Gastrocnemius medialis (tissue), 4 donors: ENCODE results near the gene KRTAP5-9.

Experiments
- CTCF ChIP-seq, 5 experiments: fragments of 450-650 bp in 3 of 5; fragments of 200-600 bp in 2 of 5; sonication (generic) in 2 of 5; IDR thresholded peaks in 4 of 5; conservative IDR thresholded peaks in 1 of 5; 1 replicate in 4 of 5; 2 replicates in 1 of 5; pipeline ENCODE4 v1.5.1; 2016 to 2019; ENCODE audit warnings: antibody characterized with exemption in 5 of 5, mild to moderate bottlenecking in 3 of 5, moderate library complexity in 3 of 5
- POLR2A ChIP-seq, 2 donors: fragments of 450-650 bp; IDR thresholded peaks; one replicate each; pipeline ENCODE4 v1.6.1; 2017; ENCODE audit warnings: antibody characterized with exemption in 2 of 2, mild to moderate bottlenecking in 2 of 2, moderate library complexity in 2 of 2

DNA sequence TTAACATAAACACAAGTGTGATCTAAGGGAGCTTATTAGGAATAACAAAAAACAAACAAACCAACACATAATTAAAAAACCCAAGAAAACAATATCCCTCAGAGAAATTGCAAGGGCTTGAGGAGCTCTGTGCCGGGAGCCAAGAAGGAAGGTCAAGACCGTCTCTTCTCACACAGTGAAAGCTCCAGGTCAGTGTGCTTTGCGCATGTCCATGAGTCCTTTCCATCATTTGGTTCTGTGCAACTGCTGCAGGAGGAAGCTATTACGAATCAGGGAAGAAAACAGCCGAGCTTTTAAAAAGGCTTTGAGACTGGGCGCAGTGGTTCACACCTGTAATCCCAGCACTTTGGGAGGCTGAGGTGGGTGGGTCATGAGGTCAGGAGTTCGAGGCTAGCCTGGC lies 5.8 kb upstream of the KRTAP5-9 start:
- TF ChIP-seq POLR2A (IDR thresholded peaks at IDR 0.05) (no peak), CTCF (IDR thresholded peaks at IDR 0.05 in 4 of 5, conservative IDR thresholded peaks at IDR 0.05 in 1 of 5) (no peak)
